Measurements from ENCODE around the gene LPCAT3. TPM values are rescaled to one million over a fixed set of nuclear protein-coding genes. Genes with fewer than 3 reads are reported as not detected.

The LPCAT3 gene
- total RNA-seq, 5 donors from 2014 or later (not counting 1 experiment from before 2014, with no cell fraction given): 19.3 to 27.6 (median 22.6) TPM

DNA sequence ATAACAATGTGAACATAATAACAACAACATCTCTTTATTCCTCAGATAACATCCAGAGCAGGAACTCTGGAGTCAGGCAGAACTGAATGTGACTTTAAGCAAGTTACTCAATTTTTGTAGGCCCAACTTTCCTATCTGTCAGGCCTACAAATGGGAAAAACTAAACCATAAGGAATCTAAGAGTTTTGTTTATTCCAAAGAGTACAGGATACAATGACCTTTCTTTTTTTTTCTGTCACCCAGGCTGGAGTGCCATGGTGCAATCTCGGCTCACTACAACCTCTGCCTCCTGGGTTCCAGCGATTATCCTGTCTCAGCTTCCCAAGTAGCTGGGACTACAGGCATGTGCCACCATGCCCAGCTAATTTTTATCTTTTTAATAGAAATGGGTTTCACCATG is 9.4 kb downstream of the LPCAT3 start:
- ATAC-seq (replicated peaks in 1 of 4) (no peak), DNase-seq (no peak)
- Mint-ChIP-seq H3K27ac (no peak overlapping the region), H3K4me1 (peaks cover 22 to 28% (median 25%) of the 10 kb centered on the region in 3 donors), H3K36me3 (peaks cover 9% of the 10 kb centered on the region), H3K4me3 (no peak overlapping the region), H3K9me3 (no peaks in the 10 kb centered on the region), H3K27me3 (no peaks in the 10 kb centered on the region)
- CTCF ChIA-PET: no interaction called here
- Histone ChIP-seq H3K4me3 (ENCODE audit: control insufficient read depth in 1 of 2, extremely low read depth in 1 of 2, low read length in 1 of 2) (no peak overlapping the region), H3K27me3 (replicated peaks in 1 of 2; ENCODE audit: control insufficient read depth in 2 of 2, extremely low read depth in 1 of 2, insufficient read depth in 2 of 2, low read length in 1 of 2) (no peaks in the 10 kb centered on the region), H3K4me1 (ENCODE audit: control insufficient read depth in 1 of 2, extremely low read depth in 1 of 2, insufficient read depth in 2 of 2, low read length in 2 of 2) (no peaks in the 10 kb centered on the region), H3K27ac (ENCODE audit: low read length) (no peak overlapping the region), H3K36me3 (ENCODE audit: control insufficient read depth in 2 of 2, extremely low read depth in 1 of 2, insufficient read depth in 1 of 2, low read length in 1 of 2) (peaks cover 6 to 25% of the 10 kb centered on the region in 2 donors), H3K9me3 (no peaks in the 10 kb centered on the region)
- 100% methylated on average over 2 of the region's 2 CpGs for WGBS (ENCODE audit: insufficient coverage)
- POLR2A ChIA-PET: no interaction called here

DNA sequence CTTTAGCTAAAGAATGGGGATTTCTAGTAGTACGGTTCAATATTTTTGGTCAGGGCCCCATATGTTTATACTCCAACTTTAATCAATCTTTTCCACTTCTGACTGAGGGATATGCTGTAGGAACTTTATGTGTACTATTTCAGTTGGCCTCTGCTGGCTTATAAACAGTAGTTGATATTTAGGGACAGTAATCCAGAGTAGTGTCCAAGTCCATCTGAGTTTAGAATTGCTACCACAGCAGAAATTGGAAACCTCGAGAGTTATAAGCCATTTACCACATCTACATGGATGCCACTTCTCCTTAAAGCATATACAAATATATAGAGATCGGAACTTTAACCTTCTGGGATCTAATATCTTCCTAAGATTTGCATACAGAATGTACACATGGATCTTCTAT is 11.6 kb downstream of the LPCAT3 start:
- Histone ChIP-seq H3K36me3 (ENCODE audit: control insufficient read depth in 2 of 2, extremely low read depth in 1 of 2, insufficient read depth in 1 of 2, low read length in 1 of 2) (peaks cover 6 to 13% of the 10 kb centered on the region in 2 donors), H3K4me1 (ENCODE audit: control insufficient read depth in 1 of 2, extremely low read depth in 1 of 2, insufficient read depth in 2 of 2, low read length in 2 of 2) (no peaks in the 10 kb centered on the region), H3K4me3 (ENCODE audit: control insufficient read depth in 1 of 2, extremely low read depth in 1 of 2, low read length in 1 of 2) (no peak overlapping the region), H3K27me3 (replicated peaks in 1 of 2; ENCODE audit: control insufficient read depth in 2 of 2, extremely low read depth in 1 of 2, insufficient read depth in 2 of 2, low read length in 1 of 2) (no peaks in the 10 kb centered on the region), H3K9me3 (no peaks in the 10 kb centered on the region), H3K27ac (ENCODE audit: low read length) (no peak overlapping the region)
- no peak for ATAC-seq (replicated peaks in 1 of 4)
- peaks cover 11 to 27% (median 20%) of the 10 kb centered on the region in 3 donors for H3K4me1 Mint-ChIP-seq
- no peak overlapping the region for H3K4me3 Mint-ChIP-seq
- WGBS (ENCODE audit: insufficient coverage): 100% methylated on average over 1 of the region's 3 CpGs
- DNase-seq: no peak
- peaks cover 1% of the 10 kb centered on the region for H3K36me3 Mint-ChIP-seq
- no peak overlapping the region for H3K27ac Mint-ChIP-seq
- CTCF ChIA-PET: no interaction called here
- H3K27me3 Mint-ChIP-seq: no peaks in the 10 kb centered on the region
- no peaks in the 10 kb centered on the region for H3K9me3 Mint-ChIP-seq
- POLR2A ChIA-PET: no interaction called here

DNA sequence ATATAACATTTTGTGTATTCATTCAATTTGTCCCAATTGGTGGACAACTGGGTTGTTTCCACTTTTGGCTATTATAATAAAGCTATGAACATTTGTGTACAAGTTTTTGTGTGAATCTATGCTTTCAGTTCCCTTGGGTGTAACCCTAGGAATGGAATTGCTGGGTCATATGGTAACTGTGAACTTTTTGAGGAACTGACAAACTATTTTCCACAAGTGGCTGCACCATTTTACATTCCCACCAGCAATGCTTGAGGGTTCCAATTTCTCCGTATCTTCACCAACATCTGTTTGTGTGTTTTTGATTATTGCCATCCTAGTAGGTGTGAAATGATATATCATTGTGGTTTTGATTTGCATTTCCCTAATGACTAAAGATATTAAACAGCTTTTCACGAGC is 13.0 kb downstream of the LPCAT3 start:
- Histone ChIP-seq H3K27ac (ENCODE audit: low read length) (no peak overlapping the region), H3K9me3 (no peaks in the 10 kb centered on the region), H3K4me1 (ENCODE audit: control insufficient read depth in 1 of 2, extremely low read depth in 1 of 2, insufficient read depth in 2 of 2, low read length in 2 of 2) (no peaks in the 10 kb centered on the region), H3K27me3 (replicated peaks in 1 of 2; ENCODE audit: control insufficient read depth in 2 of 2, extremely low read depth in 1 of 2, insufficient read depth in 2 of 2, low read length in 1 of 2) (no peaks in the 10 kb centered on the region), H3K4me3 (ENCODE audit: control insufficient read depth in 1 of 2, extremely low read depth in 1 of 2, low read length in 1 of 2) (no peak overlapping the region), H3K36me3 (ENCODE audit: control insufficient read depth in 2 of 2, extremely low read depth in 1 of 2, insufficient read depth in 1 of 2, low read length in 1 of 2) (peaks cover 6 to 15% of the 10 kb centered on the region in 2 donors)
- H3K27ac Mint-ChIP-seq: no peak overlapping the region
- ChIA-PET CTCF (interaction anchor here (0.5 to 0.6 kb wide), 3 partner anchors 65 to 402 kb away, joined by 3 to 4 read pairs (median 3); no protein-coding TSS in a partner anchor), POLR2A (interaction anchor here (0.6 to 1.0 kb wide), 2 partner anchors 12 to 33 kb away, joined by 3 to 6 read pairs; partner anchors contain the start of gene LPCAT3 (in 1 of the 2))
- no peaks in the 10 kb centered on the region for H3K9me3 Mint-ChIP-seq
- H3K4me1 Mint-ChIP-seq: peaks cover 9 to 27% (median 20%) of the 10 kb centered on the region in 3 donors
- DNase-seq (no peak), ATAC-seq (replicated peaks in 1 of 4) (no peak)
- no peaks in the 10 kb centered on the region for H3K27me3 Mint-ChIP-seq
- no peak overlapping the region for H3K4me3 Mint-ChIP-seq
- peaks cover 5% of the 10 kb centered on the region for H3K36me3 Mint-ChIP-seq
- no CpG with 5 or more reads among the region's 2 CpGs for WGBS (ENCODE audit: insufficient coverage)

- no CpG with 5 or more reads among the region's 2 CpGs for WGBS (ENCODE audit: insufficient coverage)
- H3K4me1 ChIP-seq (ENCODE audit: control insufficient read depth in 1 of 2, extremely low read depth in 1 of 2, insufficient read depth in 2 of 2, low read length in 2 of 2): no peaks in the 10 kb centered on the region
- Mint-ChIP-seq H3K27me3 (no peaks in the 10 kb centered on the region), H3K27ac (peak overlapping the region in 1 of 2 donors; percentile 4), H3K4me3 (no peak overlapping the region), H3K36me3 (peaks cover 5% of the 10 kb centered on the region), H3K4me1 (peaks cover 4 to 22% (median 16%) of the 10 kb centered on the region in 3 donors), H3K9me3 (no peaks in the 10 kb centered on the region)
- POLR2A ChIA-PET: interaction anchor here in 1 of 2 donors (1.0 kb wide), 1 partner anchor 13 kb away, joined by 6 read pairs; the partner anchor contains the start of gene LPCAT3
- H3K27ac ChIP-seq (ENCODE audit: low read length): no peak overlapping the region
- H3K4me3 ChIP-seq (ENCODE audit: control insufficient read depth in 1 of 2, extremely low read depth in 1 of 2, low read length in 1 of 2): no peak overlapping the region
- no peaks in the 10 kb centered on the region for H3K9me3 ChIP-seq
- CTCF ChIA-PET: interaction anchor here (0.5 kb wide), 2 partner anchors 64 to 402 kb away, joined by 3 to 4 read pairs; no protein-coding TSS in a partner anchor
- DNase-seq (no peak), ATAC-seq (replicated peaks in 1 of 4) (no peak)
- peaks cover 6 to 15% of the 10 kb centered on the region in 2 donors for H3K36me3 ChIP-seq (ENCODE audit: control insufficient read depth in 2 of 2, extremely low read depth in 1 of 2, insufficient read depth in 1 of 2, low read length in 1 of 2)
- H3K27me3 ChIP-seq (replicated peaks in 1 of 2; ENCODE audit: control insufficient read depth in 2 of 2, extremely low read depth in 1 of 2, insufficient read depth in 2 of 2, low read length in 1 of 2): no peaks in the 10 kb centered on the region
Observed at GRCh38 chr12:7004840-7005239, 13.4 kb downstream of the LPCAT3 start.

DNA sequence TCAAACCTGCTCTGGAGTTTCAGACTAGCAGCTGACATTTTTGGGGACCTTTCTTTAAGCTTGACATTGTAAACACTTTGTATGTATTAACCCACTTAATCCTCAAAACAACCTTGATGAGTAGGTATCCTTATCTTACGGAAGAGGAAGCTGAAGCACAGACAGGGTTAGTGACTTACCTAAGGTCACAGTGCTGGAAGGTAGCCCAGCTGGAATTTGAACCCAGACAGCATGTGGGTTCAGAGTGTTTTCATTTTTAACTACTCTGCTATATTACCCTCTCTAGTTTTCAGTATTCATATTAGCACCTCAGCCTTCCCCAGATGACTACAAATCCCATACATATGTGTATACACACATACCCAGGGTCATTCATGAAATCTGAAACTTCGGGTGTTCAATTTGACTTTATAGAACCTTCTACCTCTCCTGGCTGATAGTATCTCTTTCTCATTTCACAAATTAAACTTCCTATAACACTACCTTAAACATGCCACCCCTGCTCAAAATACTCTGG is 13.9 kb downstream of the LPCAT3 start:
- POLR2A ChIA-PET: interaction anchor here (0.5 to 0.6 kb wide), 2 partner anchors 400 to 430 kb away, joined by 3 to 6 read pairs; no protein-coding TSS in a partner anchor
- Mint-ChIP-seq H3K36me3 (peaks cover 5% of the 10 kb centered on the region), H3K27ac (peak overlapping the region in 1 of 2 donors; percentile 4), H3K9me3 (no peaks in the 10 kb centered on the region), H3K27me3 (no peaks in the 10 kb centered on the region), H3K4me1 (peaks cover 4 to 22% (median 16%) of the 10 kb centered on the region in 3 donors), H3K4me3 (no peak overlapping the region)
- WGBS (ENCODE audit: insufficient coverage): no CpG with 5 or more reads among the region's 2 CpGs
- no peaks in the 10 kb centered on the region for H3K27me3 ChIP-seq (replicated peaks in 1 of 2; ENCODE audit: control insufficient read depth in 2 of 2, extremely low read depth in 1 of 2, insufficient read depth in 2 of 2, low read length in 1 of 2)
- H3K27ac ChIP-seq (ENCODE audit: low read length): no peak overlapping the region
- no peak for ATAC-seq (replicated peaks in 1 of 4)
- H3K4me3 ChIP-seq (ENCODE audit: control insufficient read depth in 1 of 2, extremely low read depth in 1 of 2, low read length in 1 of 2): no peak overlapping the region
- CTCF ChIA-PET: interaction anchor here in 1 of 2 donors (0.5 kb wide), 1 partner anchor 401 kb away, joined by 4 read pairs; no protein-coding TSS in a partner anchor
- DNase-seq: no peak
- peaks cover 6 to 18% of the 10 kb centered on the region in 2 donors for H3K36me3 ChIP-seq (ENCODE audit: control insufficient read depth in 2 of 2, extremely low read depth in 1 of 2, insufficient read depth in 1 of 2, low read length in 1 of 2)
- no peaks in the 10 kb centered on the region for H3K9me3 ChIP-seq
- H3K4me1 ChIP-seq (ENCODE audit: control insufficient read depth in 1 of 2, extremely low read depth in 1 of 2, insufficient read depth in 2 of 2, low read length in 2 of 2): no peaks in the 10 kb centered on the region

DNA sequence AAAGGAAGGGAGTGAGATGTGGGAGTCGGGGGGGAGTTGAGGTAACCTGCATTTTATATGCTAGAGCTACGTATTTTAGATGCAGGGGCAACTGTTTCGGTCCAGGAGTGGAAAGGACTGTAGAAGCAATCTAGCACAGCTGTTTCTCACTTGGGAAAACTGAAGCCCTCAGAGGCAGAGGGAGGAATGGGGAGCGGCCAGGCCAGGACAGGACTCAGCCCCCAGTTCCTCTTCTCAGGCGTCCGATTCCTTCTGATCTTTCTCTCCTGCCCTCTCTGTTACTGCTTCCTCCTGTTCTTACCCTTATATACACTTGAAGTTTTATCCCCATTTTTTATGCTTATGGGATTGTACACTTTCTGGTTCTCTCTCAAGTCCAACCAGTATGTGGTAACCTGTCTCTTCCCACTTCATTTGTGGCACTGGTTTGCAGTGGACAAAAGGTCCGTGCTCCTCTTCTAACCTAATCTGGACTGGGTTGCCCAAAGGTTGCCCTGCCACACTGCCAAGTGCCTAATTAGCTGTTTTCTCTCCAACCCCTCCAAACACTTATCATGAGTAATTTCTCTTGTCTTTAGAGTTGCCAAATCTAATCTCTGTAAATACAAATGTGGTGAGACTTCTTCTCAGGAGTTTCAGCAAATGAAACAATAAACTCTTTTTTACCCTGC is 16.2 kb downstream of the LPCAT3 start:
- peaks cover 0 to 36% of the 10 kb centered on the region in 2 donors for H3K36me3 ChIP-seq (ENCODE audit: control insufficient read depth in 2 of 2, extremely low read depth in 1 of 2, insufficient read depth in 1 of 2, low read length in 1 of 2)
- Mint-ChIP-seq H3K4me1 (peaks cover 0 to 18% (median 10%) of the 10 kb centered on the region in 3 donors), H3K9me3 (no peaks in the 10 kb centered on the region), H3K27me3 (no peaks in the 10 kb centered on the region), H3K4me3 (no peak overlapping the region), H3K36me3 (peaks cover 12% of the 10 kb centered on the region), H3K27ac (no peak overlapping the region)
- no peak for DNase-seq
- no peaks in the 10 kb centered on the region for H3K4me1 ChIP-seq (ENCODE audit: control insufficient read depth in 1 of 2, extremely low read depth in 1 of 2, insufficient read depth in 2 of 2, low read length in 2 of 2)
- no peaks in the 10 kb centered on the region for H3K27me3 ChIP-seq (replicated peaks in 1 of 2; ENCODE audit: control insufficient read depth in 2 of 2, extremely low read depth in 1 of 2, insufficient read depth in 2 of 2, low read length in 1 of 2)
- POLR2A ChIA-PET: no interaction called here
- no peaks in the 10 kb centered on the region for H3K9me3 ChIP-seq
- ATAC-seq (replicated peaks in 1 of 4): no peak
- CTCF ChIA-PET: no interaction called here
- no peak overlapping the region for H3K27ac ChIP-seq (ENCODE audit: low read length)
- no peak overlapping the region for H3K4me3 ChIP-seq (ENCODE audit: control insufficient read depth in 1 of 2, extremely low read depth in 1 of 2, low read length in 1 of 2)
- 100% methylated on average over 5 of the region's 7 CpGs for WGBS (ENCODE audit: insufficient coverage)
